Stimulated activated CD4-positive, alpha-beta T cell treated with anti-CD3 and anti-CD28 coated beads, Interleukin-4, amount 100 ng/mL, for 4 hours (primary cell): ENCODE measurements around the gene KCNJ6.

Experiments
- DNase-seq, 2 experiments: peaks; one replicate each; pipeline ENCODE4 v3.0.0-alpha.2; 2020

Gene KCNJ6

DNA sequence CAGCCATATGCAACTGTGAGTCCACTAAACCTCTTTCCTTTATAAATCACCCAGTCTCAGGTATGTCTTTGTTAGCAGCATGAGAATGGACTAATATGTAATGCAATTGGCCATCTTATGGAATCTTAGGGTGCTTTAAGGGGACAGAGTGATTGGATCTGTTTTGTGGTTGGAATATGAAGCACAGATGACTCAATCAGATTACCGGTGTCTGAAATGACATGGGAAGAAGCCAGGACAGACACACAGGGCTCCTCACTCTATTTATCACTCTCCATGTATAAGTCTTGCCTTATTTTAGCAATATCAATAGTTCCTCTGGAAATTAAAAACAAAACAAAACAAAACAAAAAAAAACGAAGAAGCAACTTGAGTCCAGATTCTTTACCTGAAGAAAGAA, 12.9 kb downstream of the KCNJ6 start:
- no peak for DNase-seq

DNA sequence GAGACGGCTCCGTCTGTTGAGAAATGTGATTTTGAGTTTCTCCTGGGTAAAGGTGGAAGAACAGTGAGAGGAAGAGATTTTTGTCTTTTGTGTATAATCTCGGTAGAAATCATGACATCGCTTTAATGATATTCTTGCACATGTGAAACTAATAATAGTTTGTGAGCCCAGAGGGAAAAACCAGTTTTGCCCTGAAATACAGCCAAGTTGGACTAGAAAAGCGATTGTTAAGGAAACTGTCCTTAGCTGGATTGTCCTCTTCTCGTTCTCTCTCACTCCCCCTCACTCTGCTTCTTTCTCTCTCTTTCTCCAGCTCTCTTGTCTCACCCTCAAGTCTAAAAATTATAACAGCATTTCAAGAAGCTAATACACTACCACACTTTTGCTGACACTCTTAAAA, 17.1 kb downstream of the KCNJ6 start:
- no peak for DNase-seq

DNA sequence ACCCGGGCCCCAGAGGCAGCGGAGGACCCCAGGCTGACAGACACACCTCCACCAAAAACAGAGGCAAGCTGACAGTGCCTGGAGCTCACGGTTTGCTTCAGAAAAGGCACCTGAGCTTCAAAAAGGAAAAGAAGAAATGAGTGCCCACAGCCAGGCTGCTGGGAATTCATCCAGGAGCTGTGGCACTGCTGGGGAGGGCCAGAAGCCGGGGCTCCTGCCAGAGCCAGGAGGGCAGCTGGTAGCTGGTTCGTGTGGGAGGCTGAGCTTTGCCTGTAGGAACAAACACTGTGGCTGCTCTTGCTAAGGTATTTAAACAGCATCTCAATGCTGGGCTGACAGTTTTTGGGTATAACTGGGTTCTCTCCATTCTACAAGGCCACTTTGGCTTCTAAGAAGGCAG, 19.5 kb downstream of the KCNJ6 start:
- DNase-seq, result no peak

DNA sequence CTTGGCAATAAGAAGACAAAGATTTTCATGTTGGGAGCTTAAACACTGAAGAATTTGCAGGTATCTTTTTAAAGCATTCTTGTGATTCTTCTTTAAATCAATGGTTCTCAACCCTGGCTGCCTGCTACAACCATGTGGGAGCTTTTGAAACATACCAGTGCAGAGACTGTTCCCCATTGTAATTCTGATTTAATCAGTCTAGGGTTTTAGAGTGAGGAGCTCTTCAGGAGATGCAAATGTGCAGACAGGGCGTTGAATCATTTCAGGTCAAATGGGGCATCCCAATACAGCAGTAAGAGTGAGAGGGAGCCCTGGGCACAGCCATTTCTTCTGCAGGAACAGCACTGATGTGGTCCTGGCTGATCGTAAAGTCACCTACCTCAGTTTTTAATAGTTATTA, 24.3 kb downstream of the KCNJ6 start:
- DNase-seq, result no peak

DNA sequence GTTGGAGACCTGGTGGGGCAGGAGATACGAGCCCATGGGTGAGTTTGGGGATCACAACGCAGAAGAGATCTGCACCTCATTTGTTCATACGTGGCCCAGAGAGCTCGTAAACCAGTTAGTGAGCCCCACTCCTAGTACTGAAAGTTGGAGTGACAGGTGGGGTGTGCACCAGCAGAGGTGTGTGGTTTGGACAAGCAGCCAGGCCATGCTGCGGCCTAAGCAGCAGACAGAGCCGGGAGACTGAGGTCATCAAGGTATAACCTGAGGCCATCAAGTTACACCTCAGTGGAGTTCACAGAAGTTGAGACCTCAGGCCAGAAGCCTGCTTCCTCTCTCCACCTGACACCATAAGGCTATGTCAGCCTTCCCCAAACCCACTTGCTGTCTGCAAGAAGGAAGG, 27.6 kb downstream of the KCNJ6 start:
- no peak for DNase-seq

- no peak for DNase-seq
Measured at GRCh38 chr21:37886726-37887299, 29.4 kb downstream of the KCNJ6 start.

GRCh38 chr21:37886120-37886519, 30.1 kb downstream of the KCNJ6 start:
- no peak for DNase-seq

DNA sequence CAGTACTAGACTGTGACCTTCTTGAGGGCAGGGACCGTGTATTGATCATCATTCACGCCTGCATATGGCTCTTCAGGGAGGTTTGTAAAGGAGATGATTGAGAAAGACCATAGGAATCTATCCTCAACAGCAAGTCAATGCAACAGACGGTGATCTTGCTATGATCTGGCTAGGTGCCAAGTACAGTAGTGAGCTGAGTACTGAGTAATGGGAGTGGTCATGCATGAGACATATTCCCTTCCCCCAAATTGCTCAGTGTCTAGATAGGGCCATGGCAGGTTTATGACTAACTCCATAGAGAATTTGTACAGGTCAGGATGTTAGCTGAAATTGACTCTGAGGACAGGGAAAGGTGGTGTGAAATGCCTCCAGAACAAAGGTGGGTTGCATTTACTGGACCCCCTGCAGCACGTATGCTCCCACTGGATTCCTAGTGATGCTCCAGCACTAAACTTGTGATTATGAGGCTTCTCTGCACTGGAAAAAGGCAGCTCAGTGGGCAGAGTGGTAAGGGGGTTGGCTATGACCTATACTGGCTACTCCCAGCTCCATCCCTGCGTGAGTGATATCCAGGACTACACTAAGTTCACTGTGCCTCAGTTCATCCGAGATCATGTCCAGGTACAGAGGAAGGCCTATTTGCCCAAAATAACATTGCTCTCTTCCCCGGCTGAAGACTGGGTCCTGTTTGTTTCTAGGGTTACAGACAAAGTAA, 37.2 kb downstream of the KCNJ6 start:
- no peak for DNase-seq

GRCh38 chr21:37877888-37878684, 38.2 kb downstream of the KCNJ6 start:
- DNase-seq, result no peak

- no peak for DNase-seq
Measured at GRCh38 chr21:37877171-37877570, 39.1 kb downstream of the KCNJ6 start.

- DNase-seq, result no peak
Measured at GRCh38 chr21:37876561-37876960, 39.7 kb downstream of the KCNJ6 start.

DNA sequence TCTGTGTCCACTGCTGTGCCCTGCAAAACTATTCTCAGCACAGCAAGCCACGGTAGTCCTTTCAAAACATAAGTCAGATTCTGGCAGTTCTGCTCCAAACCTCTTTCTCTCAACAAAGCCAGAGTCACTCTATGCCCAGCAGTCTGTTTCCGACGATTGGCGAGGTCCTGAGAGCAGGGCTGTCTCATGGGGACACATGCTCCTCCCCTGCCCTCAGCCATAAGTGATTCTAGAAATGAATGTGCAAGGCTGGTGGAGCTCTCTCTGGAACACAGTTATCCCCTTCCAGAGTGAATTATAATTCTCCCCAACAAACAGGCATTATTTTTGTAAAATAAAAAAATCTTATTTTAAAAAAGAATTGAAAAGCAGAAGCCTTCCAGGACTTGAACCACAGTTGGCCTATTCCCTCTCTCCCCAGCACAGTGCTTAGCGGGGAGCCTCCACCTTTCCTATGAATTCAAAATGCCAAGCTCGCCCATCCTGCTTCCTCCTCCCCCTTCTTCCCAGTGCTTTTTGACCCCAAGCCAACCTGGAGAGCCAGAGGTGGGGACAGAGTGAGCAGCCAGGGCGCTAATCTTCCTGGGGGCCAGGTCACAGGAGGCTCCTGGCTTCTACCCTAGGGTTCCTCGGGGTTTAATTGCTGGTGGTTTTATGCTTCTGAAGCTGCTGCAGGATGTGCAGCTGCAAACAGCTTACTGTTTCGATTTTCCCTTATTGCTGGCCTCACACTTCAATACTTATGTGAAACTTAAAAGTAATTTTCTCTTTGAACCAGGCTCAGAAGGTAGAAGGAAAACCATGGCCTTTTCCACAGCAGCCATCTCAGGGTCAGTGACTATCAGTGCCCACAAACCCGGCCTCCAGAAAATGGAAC, 41.1 kb downstream of the KCNJ6 start:
- no peak for DNase-seq

DNA sequence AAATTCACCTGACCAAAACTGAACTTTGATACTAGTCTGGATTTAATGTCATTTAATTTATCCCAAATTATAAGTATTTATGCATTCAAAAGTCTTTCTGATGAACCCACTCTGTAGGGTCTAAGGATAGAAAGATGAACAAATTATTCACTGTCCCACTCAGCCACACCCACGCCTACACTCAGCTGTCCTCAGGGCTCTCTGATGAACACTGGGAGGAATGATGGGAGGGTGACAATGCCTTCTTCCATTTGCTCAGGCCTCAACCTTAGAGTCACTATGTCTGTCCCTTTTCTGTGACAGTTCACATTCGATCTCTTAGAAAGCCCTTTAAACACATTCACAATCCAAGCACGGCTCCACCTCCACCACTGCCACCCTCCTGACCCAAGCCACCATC, 41.8 kb downstream of the KCNJ6 start:
- DNase-seq, result no peak

- no peak for DNase-seq
Measured at GRCh38 chr21:37873655-37874054, 42.6 kb downstream of the KCNJ6 start.

- no peak for DNase-seq
Measured at GRCh38 chr21:37871121-37871862, 45.0 kb downstream of the KCNJ6 start.

DNA sequence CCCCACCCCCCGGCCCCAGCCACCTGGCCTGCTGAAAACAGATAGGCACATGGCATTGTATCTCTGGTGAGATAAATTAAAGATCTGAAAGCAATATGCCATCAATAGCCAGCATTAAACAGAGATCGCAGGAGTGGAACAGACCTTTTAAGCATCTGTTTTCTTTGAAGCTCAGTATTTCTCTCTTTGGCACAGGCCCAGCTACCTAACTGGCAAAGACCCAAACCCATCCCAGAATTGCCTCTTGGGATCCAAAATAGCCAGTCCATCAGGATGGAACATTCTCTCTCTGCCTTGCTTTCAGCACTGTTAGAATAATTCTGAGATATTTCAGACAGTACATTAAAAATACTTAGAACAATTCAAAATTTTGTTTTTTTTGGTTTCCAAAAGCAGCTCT, 46.0 kb downstream of the KCNJ6 start:
- DNase-seq, result no peak

- no peak for DNase-seq
Measured at GRCh38 chr21:37869661-37870060, 46.6 kb downstream of the KCNJ6 start.

DNA sequence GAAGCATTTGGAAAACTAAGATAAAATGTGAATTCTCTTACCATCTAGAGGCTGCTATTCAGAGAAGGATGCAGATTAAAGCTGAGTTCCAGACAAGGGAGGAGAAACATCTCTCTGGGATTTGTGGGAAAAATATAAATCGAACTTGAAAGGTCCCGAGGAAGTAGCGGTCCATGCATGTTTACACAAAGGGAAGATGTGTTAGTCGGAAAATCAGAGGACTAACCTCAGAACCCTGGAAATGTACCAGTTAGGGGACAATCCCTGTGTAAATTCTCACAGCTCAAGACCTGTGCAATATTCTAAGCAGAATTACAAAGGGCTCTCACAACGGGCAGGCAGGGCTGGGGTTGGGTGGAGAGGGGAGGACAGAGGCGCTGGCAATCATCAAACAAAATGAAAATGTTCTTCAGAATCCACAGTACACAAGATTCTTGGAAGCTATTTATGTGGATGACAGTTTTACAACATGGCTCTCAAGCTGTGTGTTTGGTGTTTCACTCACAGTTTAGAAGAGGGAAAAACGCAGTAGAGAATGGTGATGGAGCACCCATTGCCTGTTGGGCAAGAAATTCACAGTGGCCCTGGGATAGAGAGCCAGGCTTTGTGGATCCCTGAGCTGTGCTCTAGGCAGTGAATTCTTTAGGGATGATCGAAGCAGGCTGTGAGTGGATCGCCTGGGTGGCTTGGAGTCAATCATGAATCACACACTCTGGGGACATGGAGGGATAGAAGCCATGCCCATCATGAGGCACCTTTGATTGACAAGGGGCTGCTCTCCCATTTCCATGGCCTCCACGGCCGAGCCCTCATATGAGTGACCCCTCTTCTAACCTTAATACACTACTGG, 47.6 kb downstream of the KCNJ6 start:
- no peak for DNase-seq

GRCh38 chr21:37866027-37866426, 50.2 kb downstream of the KCNJ6 start:
- no peak for DNase-seq

GRCh38 chr21:37865156-37865555, 51.1 kb downstream of the KCNJ6 start:
- DNase-seq, result no peak

DNA sequence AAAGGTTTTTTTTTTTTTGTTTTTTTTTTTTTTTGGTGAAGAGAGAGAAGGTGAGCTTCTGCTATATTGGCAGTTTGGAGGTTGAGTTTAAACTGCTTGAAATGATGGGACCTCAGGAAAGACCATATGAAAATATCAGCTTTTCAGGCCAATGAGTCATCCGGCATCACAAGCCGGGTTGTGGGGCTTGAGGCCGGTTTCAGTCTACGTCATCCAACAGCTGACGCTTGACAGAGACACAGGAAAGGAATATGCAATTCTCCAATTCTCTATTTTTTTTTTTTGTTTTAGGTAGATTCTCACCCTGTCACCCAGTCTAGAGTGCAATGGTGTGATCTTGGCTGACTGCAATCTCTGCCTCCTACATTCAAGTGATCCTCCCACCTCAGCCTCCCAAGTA, 52.4 kb downstream of the KCNJ6 start:
- no peak for DNase-seq

GRCh38 chr21:37862536-37862935, 53.7 kb downstream of the KCNJ6 start:
- no peak for DNase-seq
